ENCODE measurements around the gene SLC2A9.

DNA sequence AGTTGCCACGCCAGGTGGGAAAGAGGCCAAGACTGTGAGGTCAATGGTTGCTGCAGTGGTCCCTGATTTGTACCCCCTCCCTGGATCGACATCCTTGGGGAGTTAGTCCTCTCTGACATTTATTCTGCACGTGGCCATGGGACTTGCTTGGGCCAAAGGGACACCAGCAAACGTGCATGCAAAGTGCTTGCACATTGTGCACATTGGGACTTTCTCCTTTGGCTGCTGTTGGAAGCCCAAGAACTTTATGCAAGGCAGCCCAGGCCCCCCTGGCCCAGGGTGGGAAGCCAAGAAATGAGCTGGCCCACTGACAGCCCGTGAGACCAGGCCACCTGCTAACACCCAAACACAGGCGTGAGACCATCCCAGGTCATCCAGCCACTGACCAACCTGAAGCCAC, 38.1 kb downstream of the SLC2A9 start:
- TF ChIP-seq, protein P1, sequence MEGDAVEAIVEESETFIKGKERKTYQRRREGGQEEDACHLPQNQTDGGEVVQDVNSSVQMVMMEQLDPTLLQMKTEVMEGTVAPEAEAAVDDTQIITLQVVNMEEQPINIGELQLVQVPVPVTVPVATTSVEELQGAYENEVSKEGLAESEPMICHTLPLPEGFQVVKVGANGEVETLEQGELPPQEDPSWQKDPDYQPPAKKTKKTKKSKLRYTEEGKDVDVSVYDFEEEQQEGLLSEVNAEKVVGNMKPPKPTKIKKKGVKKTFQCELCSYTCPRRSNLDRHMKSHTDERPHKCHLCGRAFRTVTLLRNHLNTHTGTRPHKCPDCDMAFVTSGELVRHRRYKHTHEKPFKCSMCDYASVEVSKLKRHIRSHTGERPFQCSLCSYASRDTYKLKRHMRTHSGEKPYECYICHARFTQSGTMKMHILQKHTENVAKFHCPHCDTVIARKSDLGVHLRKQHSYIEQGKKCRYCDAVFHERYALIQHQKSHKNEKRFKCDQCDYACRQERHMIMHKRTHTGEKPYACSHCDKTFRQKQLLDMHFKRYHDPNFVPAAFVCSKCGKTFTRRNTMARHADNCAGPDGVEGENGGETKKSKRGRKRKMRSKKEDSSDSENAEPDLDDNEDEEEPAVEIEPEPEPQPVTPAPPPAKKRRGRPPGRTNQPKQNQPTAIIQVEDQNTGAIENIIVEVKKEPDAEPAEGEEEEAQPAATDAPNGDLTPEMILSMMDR (IDR thresholded peaks at IDR 0.05), result no peak
- no peak for TF ChIP-seq POLR2A (IDR thresholded peaks at IDR 0.05)
- TF ChIP-seq POLR2AphosphoS5 (IDR thresholded peaks at IDR 0.05), result no peak
